ENCODE results near the gene TPT1.
"Not testable (repeated sequence)": the region's sequence is repeated elsewhere in the genome, so short reads cannot be mapped to it uniquely, and the experiment has no call there.

GRCh38 chr13:45377314-45377713 is 36.3 kb upstream of the TPT1 start:
- TF ChIP-seq CTCF (IDR thresholded peaks at IDR 0.05; ENCODE audit: poor library complexity); EZH2 (IDR thresholded peaks at IDR 0.05; ENCODE audit: borderline replicate concordance): not testable (repeated sequence)
